HFF-Myc (cell line): Measurements from ENCODE around the gene R3HDM2.

Source experiments
- DNase-seq: peaks from one replicate; pipeline ENCODE4 v3.0.0-alpha.2; 2011; ENCODE audit warnings: low read depth; ENCODE audit errors: extremely low read depth
- H3K4me3 ChIP-seq: replicated peaks from 2 replicates; pipeline ENCODE4 v1.5.1; 2011; ENCODE audit warnings: low read depth, mild to moderate bottlenecking, control low read depth, low read length
- CTCF ChIP-seq: IDR thresholded peaks from 2 replicates; pipeline ENCODE4 v1.5.1; 2012; ENCODE audit warnings: mild to moderate bottlenecking, low read depth, low read length, control low read depth; ENCODE audit errors: missing control alignments

The R3HDM2 gene

DNA sequence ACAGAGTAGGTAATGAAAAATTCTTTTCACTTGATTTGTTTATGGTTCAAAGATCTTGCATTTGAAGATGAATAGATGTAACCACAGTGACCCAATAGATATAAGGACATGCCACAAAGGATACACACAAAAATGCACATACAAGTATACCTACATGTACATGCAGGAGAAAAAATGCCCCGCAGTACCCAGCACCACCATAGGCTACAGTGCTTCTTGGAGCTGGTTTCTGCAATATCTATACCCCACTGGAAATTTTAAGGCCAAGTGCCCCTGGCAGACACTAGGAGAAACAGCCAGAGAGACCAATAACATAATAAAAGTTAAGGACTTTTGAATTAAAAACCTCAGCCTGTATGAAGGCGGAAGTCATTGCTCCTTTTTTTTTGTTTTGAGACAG is 167.7 kb downstream of the R3HDM2 start:
- no peak overlapping the region for H3K4me3 ChIP-seq
- no peak for TF ChIP-seq CTCF
- no peak for DNase-seq

GRCh38 chr12:57262126-57262822 is 168.6 kb downstream of the R3HDM2 start:
- DNase-seq: no peak
- H3K4me3 ChIP-seq: no peak overlapping the region
- TF ChIP-seq CTCF: no peak

GRCh38 chr12:57261428-57261865 is 169.4 kb downstream of the R3HDM2 start:
- DNase-seq: no peak
- TF ChIP-seq CTCF: no peak
- H3K4me3 ChIP-seq: no peak overlapping the region

DNA sequence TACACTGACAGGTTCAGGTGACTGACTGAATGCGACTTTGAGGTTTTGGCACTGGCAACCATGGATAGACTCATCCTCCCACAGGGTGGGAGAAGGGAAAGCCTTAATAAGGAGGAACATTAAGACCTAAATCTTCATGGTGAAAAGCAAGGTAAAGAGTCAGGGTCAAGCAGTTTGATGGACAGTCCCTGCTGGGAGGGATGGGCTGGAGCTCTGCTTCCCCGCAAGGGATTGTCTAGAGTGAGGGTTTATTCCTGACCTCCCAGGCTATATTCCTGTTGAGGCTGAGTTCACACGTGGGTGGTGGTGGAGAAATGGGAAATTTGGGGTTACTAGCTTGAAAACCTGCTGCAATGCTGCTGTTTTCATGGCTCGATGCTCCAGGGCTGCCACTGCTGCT is 170.5 kb downstream of the R3HDM2 start:
- TF ChIP-seq CTCF: no peak
- H3K4me3 ChIP-seq: no peak overlapping the region
- no peak for DNase-seq

DNA sequence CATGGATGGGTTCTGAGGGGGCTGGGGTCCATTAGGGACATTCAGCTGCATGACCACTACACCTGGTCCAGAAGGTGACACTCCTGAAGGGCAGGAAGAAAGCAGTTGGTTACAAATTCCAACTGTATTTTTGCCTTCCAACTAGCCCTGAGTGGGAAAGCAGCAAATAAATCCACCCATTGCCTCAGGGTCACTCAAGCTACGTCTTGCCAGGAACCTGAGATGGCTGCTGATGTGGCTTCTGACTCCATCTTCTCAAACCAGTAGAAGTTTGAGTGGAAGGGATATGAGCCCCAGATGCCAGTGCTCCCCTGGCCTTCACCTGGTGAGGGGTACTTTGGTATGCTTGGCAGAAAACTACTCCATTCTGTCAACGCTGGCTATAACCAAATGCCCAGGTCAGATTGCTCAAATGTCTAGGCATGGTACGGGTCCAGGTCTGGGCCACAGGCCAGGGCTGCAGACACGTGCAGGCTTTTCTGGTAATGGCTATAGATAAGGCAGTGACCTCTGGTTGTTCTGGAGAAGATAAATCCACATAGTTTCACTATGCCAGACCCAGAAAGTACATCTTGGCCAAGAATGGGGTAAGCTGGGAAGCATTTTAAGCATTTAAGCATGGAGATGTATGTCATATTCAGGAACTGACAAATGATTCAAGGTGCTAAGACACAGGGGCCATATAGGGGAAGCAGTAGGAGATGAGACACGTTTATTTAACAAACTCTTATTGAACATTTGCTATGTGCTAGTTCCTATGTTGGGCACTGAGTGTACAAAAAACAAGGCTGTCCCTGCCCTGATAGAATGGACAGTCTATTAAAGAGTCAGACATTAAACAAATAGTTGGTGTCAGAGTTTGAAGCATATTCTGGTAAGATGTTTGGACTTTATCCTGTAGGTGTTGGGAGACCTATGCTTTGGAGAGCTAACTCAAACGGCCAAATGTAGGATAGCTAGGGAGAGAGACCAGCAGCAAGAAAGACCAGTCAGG is 171.6 kb downstream of the R3HDM2 start:
- no peak for TF ChIP-seq CTCF
- DNase-seq: no peak
- no peak overlapping the region for H3K4me3 ChIP-seq

DNA sequence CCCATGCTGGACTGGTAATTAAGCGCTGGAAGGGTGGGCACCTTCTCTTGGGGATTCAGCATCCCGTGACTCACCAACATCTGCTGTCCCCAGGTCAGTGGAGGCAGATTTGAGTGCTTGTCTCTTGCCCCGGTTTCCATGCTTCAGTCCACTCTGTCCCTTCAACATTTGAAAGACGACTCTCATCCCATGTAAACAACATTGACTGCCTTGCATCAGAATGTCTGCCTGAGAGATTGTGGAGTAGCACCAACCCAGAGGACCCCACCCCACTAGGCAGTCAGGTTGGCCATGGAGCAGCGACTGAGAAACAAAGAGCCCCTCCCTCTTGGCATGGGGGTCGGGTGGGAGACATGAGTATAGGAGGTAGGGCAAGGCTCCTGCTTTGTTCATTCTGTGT is 174.9 kb downstream of the R3HDM2 start:
- no peak for DNase-seq
- no peak for TF ChIP-seq CTCF

More for the DNA sequence above, 174.9 kb downstream of the R3HDM2 start:
- no peak overlapping the region for H3K4me3 ChIP-seq
